PC-3 (cell line): Measurements from ENCODE around the gene RNU5D-1. TPM values are rescaled to one million over a fixed set of nuclear protein-coding genes. Genes with fewer than 3 reads are reported as not detected.

Experiments used
- ATAC-seq: fragments of 200-7000 bp; cut with Tn5 transposase; 2 replicates; pipeline ENCODE4 v1.9.1; 2020; ENCODE audit warnings: mild to moderate bottlenecking, moderate library complexity
- BruUV-seq: library from RNA; stranded (reverse); fragments of 400-500 nt; replicated peaks from 2 replicates; lab custom pipeline; 2021; lab: Mats Ljungman, UMichigan
- CTCF ChIA-PET: fragments of 300-600 bp; sonication (Branson Sonifier 250); formaldehyde crosslinking; loops from one replicate; lab custom pipeline; 2022; ENCODE audit warnings: antibody characterized with exemption; lab: Charles Lee
- POLR2A ChIA-PET: fragments of 300-600 bp; sonication (Branson Sonifier 250); formaldehyde crosslinking; loops from one replicate; lab custom pipeline; 2022; ENCODE audit warnings: antibody characterized with exemption; ENCODE audit not compliant: unreplicated experiment; lab: Charles Lee
- DNase-seq: peaks from one replicate; pipeline ENCODE4 v3.0.0-alpha.2; 2015
- H2AFZ ChIP-seq: fragments of 300-600 bp; sonication (generic); 2 replicates; pipeline ENCODE4 v1.6.0; 2016; ENCODE audit warnings: antibody characterized with exemption, low read length
- H3F3A ChIP-seq: fragments of 300-600 bp; sonication (generic); one replicate; pipeline ENCODE4 v1.6.0; 2017; ENCODE audit warnings: antibody characterized with exemption, low read length, control low read depth, mild to moderate bottlenecking; ENCODE audit not compliant: unreplicated experiment
- H3K27ac ChIP-seq: fragments of 300-600 bp; sonication (generic); 2 replicates; pipeline ENCODE4 v1.5.1; 2016; ENCODE audit warnings: mild to moderate bottlenecking, low read length
- H3K27me3 ChIP-seq: fragments of 300-600 bp; sonication (generic); 2 replicates; pipeline ENCODE4 v1.6.1; 2016; ENCODE audit warnings: low read length, mixed read lengths
- H3K36me3 ChIP-seq: fragments of 300-600 bp; sonication (generic); 2 replicates; pipeline ENCODE4 v1.6.1; 2016; ENCODE audit warnings: low read depth, mixed run types, low read length, mixed read lengths
- H3K4me1 ChIP-seq: fragments of 300-600 bp; sonication (generic); 2 replicates; pipeline ENCODE4 v1.5.1; 2016; ENCODE audit warnings: low read length; ENCODE audit not compliant: insufficient read depth
- H3K4me2 ChIP-seq: fragments of 300-600 bp; sonication (generic); 2 replicates; pipeline ENCODE4 v1.6.0; 2016; ENCODE audit warnings: low read length
- H3K4me3 ChIP-seq: fragments of 300-600 bp; sonication (generic); 2 replicates; pipeline ENCODE4 v1.5.1; 2016; ENCODE audit warnings: mild to moderate bottlenecking, low read length, mixed read lengths
- H3K79me2 ChIP-seq: fragments of 300-600 bp; sonication (generic); 2 replicates; pipeline ENCODE4 v1.6.1; 2017; ENCODE audit warnings: low read length, mixed read lengths
- H3K9ac ChIP-seq: fragments of 300-600 bp; sonication (generic); 2 replicates; pipeline ENCODE4 v1.6.0; 2016; ENCODE audit warnings: mild to moderate bottlenecking, low read length
- H3K9me2 ChIP-seq: fragments of 300-600 bp; sonication (generic); replicated peaks from 2 replicates; pipeline ENCODE4 v1.6.1; 2016; ENCODE audit warnings: mixed run types, low read length, mixed read lengths
- H3K9me3 ChIP-seq: fragments of 300-600 bp; sonication (generic); 2 replicates; pipeline ENCODE4 v1.6.1; 2016; ENCODE audit warnings: low read length, mixed read lengths
- H4K20me1 ChIP-seq: fragments of 300-600 bp; sonication (generic); 2 replicates; pipeline ENCODE4 v1.6.1; 2016; ENCODE audit warnings: low read length, mixed read lengths
- CTCF ChIP-seq: fragments of 300-600 bp; sonication (generic); conservative IDR thresholded peaks from 2 replicates; pipeline ENCODE4 v1.5.1; 2017; ENCODE audit warnings: antibody characterized with exemption, low read depth, mild to moderate bottlenecking, low read length
- EZH2 ChIP-seq: fragments of 300-600 bp; sonication (generic); IDR thresholded peaks from one replicate; pipeline ENCODE4 v1.6.1; 2017; ENCODE audit warnings: antibody characterized with exemption, mild to moderate bottlenecking, low read length; ENCODE audit not compliant: unreplicated experiment
- EZH2phosphoT487 ChIP-seq: fragments of 300-600 bp; sonication (generic); IDR thresholded peaks from 2 replicates; pipeline ENCODE4 v1.6.1; 2018; ENCODE audit warnings: mild to moderate bottlenecking, antibody characterized with exemption, low read length, borderline replicate concordance
- intact Hi-C: fragments of 100-400 bp; cut with micrococcal nuclease; formaldehyde crosslinking; loops from 2 replicates; pipeline ENCODE4 v1.9.0; 2023
- total RNA-seq: library from RNA; depleted of rRNA; stranded (reverse); fragments of >200 nt; gene quantifications from 2 replicates; pipeline ENCODE4 v1.2.3, GENCODE V29; 2014

The RNU5D-1 gene
- total RNA-seq, 1 experiment from 2014 or later: not detected

GRCh38 chr1:44694863-44695478 is 36.0 kb downstream of the RNU5D-1 start:
- H3K9ac ChIP-seq: no peak overlapping the region
- no peak overlapping the region for H3K27ac ChIP-seq
- no peak for ATAC-seq
- TF ChIP-seq EZH2 (no peak), EZH2phosphoT487 (no peak), CTCF (no peak)
- no peaks in the 10 kb centered on the region for H3F3A ChIP-seq
- H4K20me1 ChIP-seq: no peaks in the 10 kb centered on the region
- intact Hi-C loops: no loop called here
- POLR2A ChIA-PET: no interaction called here
- peaks cover 8% of the 10 kb centered on the region; the same call in 1 of the 2 replicates for H3K4me1 ChIP-seq
- H3K9me3 ChIP-seq: no peaks in the 10 kb centered on the region
- H2AFZ ChIP-seq: no peak overlapping the region
- no peaks in the 10 kb centered on the region for H3K36me3 ChIP-seq
- no peaks in the 10 kb centered on the region for H3K9me2 ChIP-seq
- BruUV-seq: no TSS peak
- no peak overlapping the region for H3K4me2 ChIP-seq
- CTCF ChIA-PET: no interaction called here
- no peaks in the 10 kb centered on the region for H3K27me3 ChIP-seq
- H3K4me3 ChIP-seq: no peak overlapping the region
- no peaks in the 10 kb centered on the region for H3K79me2 ChIP-seq
- DNase-seq: no peak

GRCh38 chr1:44693900-44694299 is 37.1 kb downstream of the RNU5D-1 start:
- H2AFZ ChIP-seq: no peak overlapping the region
- no peaks in the 10 kb centered on the region for H3K79me2 ChIP-seq
- ChIA-PET POLR2A (no interaction called here), CTCF (no interaction called here)
- ATAC-seq: no peak
- H3K36me3 ChIP-seq: no peaks in the 10 kb centered on the region
- intact Hi-C loops: no loop called here
- H4K20me1 ChIP-seq: no peaks in the 10 kb centered on the region
- no peaks in the 10 kb centered on the region for H3K27me3 ChIP-seq
- H3F3A ChIP-seq: no peaks in the 10 kb centered on the region
- DNase-seq: no peak
- H3K9ac ChIP-seq: no peak overlapping the region
- BruUV-seq: no TSS peak
- no peaks in the 10 kb centered on the region for H3K9me3 ChIP-seq
- TF ChIP-seq CTCF: no peak
- no peak for TF ChIP-seq EZH2phosphoT487
- no peak for TF ChIP-seq EZH2
- no peak overlapping the region for H3K4me3 ChIP-seq
- peaks cover 12% of the 10 kb centered on the region; the same call in 1 of the 2 replicates for H3K4me1 ChIP-seq
- no peak overlapping the region for H3K4me2 ChIP-seq
- H3K9me2 ChIP-seq: no peaks in the 10 kb centered on the region
- H3K27ac ChIP-seq: no peak overlapping the region

- Histone ChIP-seq H3K9me3 (no peaks in the 10 kb centered on the region), H2AFZ (no peak overlapping the region), H3K27ac (no peak overlapping the region), H3K79me2 (no peaks in the 10 kb centered on the region), H3K27me3 (no peaks in the 10 kb centered on the region), H3K9ac (no peak overlapping the region), H3F3A (no peaks in the 10 kb centered on the region), H3K4me3 (no peak overlapping the region), H3K9me2 (no peaks in the 10 kb centered on the region), H3K4me2 (no peak overlapping the region), H3K4me1 (peaks cover 14% of the 10 kb centered on the region; the same call in 1 of the 2 replicates), H4K20me1 (no peaks in the 10 kb centered on the region), H3K36me3 (no peaks in the 10 kb centered on the region)
- ATAC-seq (no peak; the same call in 1 of the 2 replicates), DNase-seq (peak; percentile 26)
- BruUV-seq: no TSS peak
- CTCF ChIA-PET: no interaction called here
- no peak for TF ChIP-seq CTCF
- no peak for TF ChIP-seq EZH2
- TF ChIP-seq EZH2phosphoT487: no peak
- intact Hi-C loops: no loop called here
- POLR2A ChIA-PET: no interaction called here
Observed at GRCh38 chr1:44693159-44693558, 37.8 kb downstream of the RNU5D-1 start.
